Germinal center (tissue), 1 donor: Measurements from ENCODE around the gene FKBP5.

Experiments
- DNase-seq: peaks from one replicate; pipeline ENCODE4 v3.0.0; 2012; ENCODE audit warnings: mixed read lengths, low spot score

Gene FKBP5

DNA sequence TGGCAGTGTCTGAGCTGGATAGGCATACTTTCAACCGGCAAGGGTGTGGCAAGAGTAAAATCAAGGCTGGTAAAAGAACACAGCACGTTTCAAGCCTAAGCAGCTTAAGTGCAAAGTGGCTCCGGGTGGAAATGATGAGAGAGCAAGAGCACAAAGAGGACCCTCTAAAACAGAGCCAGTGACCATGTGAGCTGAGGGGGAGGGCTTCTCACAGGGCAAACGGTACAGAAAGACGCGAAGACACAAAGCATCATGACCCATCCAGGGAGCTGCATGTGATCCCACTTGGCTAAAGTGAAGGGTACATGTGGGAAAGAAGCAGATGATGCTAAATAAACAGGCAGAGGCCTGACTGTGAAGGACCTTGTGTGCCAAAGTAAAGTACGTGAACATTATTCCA is 25.7 kb downstream of the FKBP5 start:
- no peak for DNase-seq

DNA sequence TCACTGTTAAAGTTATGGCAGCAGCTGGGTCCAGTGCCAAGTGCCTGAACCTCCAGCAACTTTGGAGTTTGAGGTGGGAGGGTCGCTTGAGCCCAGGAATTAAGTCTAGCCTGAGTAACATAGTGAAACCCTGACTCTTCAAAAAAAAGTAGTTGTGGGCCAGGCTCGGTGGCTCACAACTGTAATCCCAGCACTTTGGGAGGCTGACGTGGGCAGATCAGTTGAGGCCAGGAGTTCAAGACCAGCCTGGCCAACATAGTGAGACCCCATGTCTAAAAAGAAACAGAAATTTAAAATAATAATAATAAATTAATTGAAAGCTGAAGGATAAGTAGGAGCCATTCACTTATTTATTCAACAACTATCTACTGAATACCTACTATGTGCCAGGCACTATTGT is 33.8 kb downstream of the FKBP5 start:
- no peak for DNase-seq

GRCh38 chr6:35651244-35651643 is 37.5 kb downstream of the FKBP5 start:
- no peak for DNase-seq

DNA sequence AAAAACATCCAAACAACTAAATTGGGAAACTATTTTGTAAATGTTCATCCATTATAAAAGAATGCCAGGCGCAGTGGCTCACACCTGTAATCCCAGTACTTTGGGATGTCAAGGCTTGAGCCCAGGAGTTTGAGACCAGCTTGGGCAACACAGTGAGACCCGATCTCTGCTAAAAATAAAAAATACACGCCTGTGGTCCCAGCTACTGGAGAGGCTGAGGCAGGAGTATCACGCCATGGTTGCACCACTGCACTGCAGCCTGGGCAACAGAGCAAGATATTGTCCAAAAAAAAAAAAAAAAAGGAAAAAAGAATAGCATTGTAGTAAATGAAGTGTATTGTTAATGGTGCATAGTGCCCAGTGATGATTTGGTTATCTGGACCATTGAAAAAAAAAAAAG is 38.7 kb downstream of the FKBP5 start:
- no peak for DNase-seq

DNA sequence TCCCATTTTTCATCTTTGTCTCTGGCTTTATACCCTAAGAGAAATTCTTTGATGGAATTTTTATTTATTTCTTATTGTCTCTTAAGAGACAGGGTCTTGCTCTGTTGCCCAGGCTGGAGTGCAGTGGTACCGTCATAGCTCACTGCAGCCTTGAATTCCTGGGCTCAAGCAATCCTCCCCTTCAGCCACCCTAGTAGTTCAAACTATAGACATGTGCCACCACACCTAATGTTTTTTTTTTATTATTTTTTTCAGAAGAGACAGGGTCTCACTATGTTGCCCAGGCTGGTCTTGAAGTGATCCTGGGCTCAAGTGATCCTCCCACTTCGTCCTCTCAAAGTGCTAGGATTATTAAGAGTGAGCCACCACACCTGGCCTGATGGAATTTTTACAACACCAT is 40.5 kb downstream of the FKBP5 start:
- no peak for DNase-seq

DNA sequence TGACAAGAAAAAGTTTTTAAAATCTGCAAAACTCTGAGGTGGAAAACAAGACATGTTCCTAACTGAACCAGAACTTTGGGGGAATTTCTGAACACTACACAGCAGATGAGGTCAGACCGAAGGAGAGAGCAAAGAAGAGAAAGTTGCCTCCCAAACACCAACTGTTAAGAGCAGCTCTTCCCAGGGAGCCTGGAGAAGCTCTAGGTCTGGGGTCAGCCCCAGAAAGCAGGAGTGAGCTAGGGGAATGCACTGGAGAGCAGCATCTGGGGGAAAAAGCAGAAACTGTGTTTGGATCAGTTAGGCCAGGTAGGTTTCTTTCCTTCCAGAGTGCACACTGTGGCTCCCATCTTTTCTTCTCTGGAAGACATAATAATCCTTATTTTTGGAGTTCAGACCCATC is 41.3 kb downstream of the FKBP5 start:
- DNase-seq, result no peak

GRCh38 chr6:35643162-35643535 is 45.6 kb downstream of the FKBP5 start:
- DNase-seq, result no peak

- DNase-seq, result no peak
Observed at GRCh38 chr6:35642471-35643161, 46.1 kb downstream of the FKBP5 start.

- DNase-seq, result no peak
Observed at GRCh38 chr6:35640017-35640664, 48.6 kb downstream of the FKBP5 start.

DNA sequence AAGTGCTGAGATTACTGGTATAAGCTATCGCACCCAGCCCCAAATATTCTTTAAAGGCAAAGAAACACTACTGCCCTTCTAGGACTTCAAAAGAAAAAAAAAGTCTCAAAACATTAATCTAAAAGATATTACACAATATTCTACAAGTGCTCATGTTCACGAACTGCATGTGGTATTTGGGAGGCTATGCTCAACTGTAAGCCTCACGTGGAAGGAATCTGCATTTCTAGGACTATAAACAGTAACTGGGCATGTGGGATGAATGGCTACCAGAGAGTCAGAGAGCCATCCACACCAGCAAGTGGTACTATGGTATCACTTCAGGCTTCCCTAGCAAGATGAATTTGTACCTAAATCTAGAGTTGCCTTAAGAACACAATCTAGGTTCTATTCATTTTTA is 50.0 kb downstream of the FKBP5 start:
- DNase-seq, result no peak

DNA sequence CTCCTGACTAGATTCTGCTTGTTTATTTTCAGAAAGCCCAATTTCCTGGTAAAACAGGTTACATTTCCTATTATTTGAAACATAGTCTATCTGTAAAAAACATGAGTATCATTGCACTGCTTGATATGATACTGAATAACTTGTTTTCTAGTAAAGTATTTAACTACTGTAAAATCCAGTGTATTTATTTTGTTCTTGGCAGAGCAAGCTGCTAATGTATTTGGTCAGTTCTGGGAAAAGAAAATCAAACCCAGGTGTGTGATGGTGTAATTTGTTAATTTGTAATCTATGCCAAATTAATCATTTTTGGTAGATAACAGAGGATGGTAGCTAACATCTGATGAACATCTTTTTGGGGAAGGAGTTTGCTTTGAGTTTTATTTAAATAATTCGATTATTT is 50.8 kb downstream of the FKBP5 start:
- no peak for DNase-seq

- DNase-seq, result no peak
Observed at GRCh38 chr6:35635601-35636597, 52.8 kb downstream of the FKBP5 start.

GRCh38 chr6:35634316-35634715 is 54.4 kb downstream of the FKBP5 start:
- no peak for DNase-seq

- no peak for DNase-seq
Observed at GRCh38 chr6:35633579-35634089, 55.1 kb downstream of the FKBP5 start.

DNA sequence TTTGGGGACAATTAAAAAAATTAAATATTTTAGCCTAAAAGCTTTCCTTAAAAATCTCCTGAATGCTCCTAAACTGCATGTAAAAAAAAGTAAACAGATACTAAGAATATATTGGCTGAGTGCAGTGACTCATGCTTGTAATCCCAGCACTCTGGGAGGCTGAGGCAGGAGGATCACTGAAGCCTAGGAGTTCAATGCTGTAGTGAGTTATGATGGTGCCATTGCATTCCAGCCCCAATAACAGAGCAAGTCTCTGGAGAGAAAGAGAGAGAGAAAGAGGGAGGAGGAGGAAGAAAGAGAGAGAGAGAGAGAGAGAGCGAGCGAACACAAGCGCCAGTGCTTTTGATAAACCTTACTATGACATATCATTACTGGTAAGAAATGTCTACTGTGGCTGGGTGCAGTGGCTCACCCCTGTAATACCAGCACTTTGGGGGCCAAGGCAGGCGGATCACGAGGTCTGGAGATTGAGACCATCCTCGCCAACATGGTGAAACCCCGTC is 58.8 kb downstream of the FKBP5 start:
- DNase-seq, result no peak

DNA sequence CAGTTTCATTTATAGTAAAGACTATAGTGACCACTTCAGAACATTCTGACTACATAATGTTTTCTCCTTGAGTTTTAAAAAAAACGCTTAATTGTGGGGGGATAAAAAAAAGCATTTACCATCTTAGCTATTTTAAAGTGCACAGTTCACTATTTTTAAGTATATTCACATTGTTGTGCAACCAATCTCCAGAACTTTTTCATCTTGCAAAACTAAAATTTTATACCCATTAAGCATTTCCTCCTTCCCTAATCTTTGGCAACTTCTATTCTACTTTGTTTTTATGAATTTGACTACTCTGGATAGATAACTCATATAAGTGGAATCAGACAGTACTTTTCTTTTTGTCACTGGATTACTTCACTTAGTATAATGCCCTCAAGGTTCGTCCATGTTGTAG is 62.3 kb downstream of the FKBP5 start:
- no peak for DNase-seq

DNA sequence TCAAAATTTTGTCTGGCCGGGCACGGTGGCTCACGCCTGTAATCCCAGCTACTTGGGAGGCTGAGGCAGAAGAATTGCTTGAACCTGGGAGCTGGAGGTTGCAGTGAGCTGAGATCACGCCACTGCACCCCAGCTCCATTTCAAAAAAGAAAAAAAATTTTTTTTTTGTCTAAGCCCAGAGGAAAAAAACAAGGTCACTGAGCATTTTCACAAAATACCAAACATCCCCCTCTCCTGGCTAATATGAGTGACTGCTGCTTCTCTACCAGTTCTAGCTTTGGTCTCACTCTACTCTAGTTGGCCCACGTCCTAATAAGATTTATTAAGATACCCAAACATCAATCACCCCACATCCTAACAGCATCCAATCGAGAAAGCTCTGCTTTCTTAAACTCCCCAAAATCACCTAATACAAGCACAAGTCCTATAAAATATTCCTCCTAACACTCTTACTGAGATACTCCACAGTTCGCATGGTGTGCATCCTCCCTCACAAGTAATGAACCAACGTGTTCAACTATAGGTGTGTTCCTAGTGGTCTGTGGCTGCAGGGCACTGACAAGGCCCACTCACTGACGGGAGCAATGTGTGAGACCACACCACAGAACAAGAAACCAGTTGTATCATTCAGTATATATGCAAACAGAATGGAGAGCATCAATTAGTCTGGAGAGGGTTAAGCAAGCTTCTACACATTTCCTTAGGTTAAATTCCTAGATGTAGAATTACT is 64.2 kb downstream of the FKBP5 start:
- no peak for DNase-seq

GRCh38 chr6:35622283-35622682 is 66.4 kb downstream of the FKBP5 start:
- no peak for DNase-seq

DNA sequence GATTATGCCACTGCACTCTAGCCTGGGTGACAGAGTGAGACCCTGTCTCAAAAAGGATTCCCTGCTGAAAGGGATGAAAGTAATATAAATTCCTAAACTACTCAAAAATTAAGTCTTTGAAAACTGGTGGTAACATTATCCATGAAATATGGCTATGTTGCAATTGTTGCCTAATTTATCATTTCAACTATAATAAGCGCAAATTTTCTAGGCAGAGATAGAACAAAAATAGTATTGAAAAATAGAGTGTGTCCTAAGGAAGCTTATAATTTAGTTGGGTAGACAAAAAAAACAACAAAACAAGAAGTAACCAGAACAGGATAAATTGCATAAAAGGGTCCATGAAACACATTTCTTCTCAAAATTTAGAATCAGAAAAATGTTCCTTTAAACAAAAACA is 68.0 kb downstream of the FKBP5 start:
- no peak for DNase-seq

DNA sequence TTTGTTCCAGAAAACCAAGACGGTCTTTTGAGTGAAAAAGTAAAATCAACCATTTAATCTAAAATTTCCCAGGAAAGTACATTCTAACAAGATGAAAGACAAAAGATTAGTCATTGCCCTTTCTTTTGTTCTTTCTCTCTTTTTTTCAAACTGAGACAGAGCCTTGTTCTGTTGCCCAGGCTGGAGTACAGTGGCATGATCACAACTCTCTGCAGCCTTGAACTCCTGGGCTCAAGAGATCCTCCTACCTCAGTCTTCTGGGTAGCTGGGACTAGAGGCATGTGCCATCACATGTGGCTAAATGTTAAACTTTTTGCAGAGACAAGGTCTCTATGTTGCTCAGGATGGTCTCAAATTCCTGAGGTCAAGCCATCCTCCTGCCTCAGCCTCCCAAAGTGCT is 75.0 kb downstream of the FKBP5 start:
- no peak for DNase-seq

DNA sequence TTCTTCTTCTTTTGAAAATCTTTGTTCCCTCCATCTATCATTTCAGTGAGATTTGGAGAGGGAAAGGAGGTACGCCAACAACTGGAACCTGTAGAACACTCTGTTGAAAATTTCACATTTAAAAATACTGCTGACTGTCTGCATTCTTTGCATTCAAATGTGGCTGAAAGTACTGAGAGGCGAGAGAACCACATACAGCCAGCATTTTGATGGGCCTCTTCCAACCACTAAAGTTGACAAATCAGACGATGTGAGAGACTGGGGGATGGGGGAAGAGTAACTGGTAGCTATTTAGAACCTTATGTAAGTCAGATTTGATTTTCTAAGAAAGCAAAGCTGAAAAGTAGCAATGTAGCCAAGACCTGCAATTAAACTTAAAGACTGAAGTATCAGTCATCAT is 77.5 kb downstream of the FKBP5 start:
- DNase-seq, result no peak

GRCh38 chr6:35610830-35611229 is 77.9 kb downstream of the FKBP5 start:
- no peak for DNase-seq
